Ovary (tissue), 9 donors: Measurements from ENCODE around the gene VPS4A. TPM values are rescaled to one million over a fixed set of nuclear protein-coding genes. Genes with fewer than 3 reads are reported as not detected.

Experiments
- DNase-seq, 5 donors: peaks; one replicate each; pipeline ENCODE4 v3.0.0-alpha.2; 2019 to 2020
- H3K27ac ChIP-seq, 2 donors: fragments of 200-600 bp; one replicate each; pipeline versions ENCODE4 v1.5.1 to v1.8.0; 2019 to 2022
- H3K27me3 ChIP-seq: fragments of 200-600 bp; one replicate; pipeline ENCODE4 v1.8.0; 2022
- H3K36me3 ChIP-seq: fragments of 200-600 bp; sonication (generic); one replicate; pipeline ENCODE4 v1.5.1; 2019
- H3K4me1 ChIP-seq: one replicate; pipeline ENCODE4 v1.8.1; 2013; ENCODE audit warnings: mild to moderate bottlenecking, moderate library complexity; ENCODE audit not compliant: insufficient read depth
- H3K4me3 ChIP-seq: fragments of 200-600 bp; sonication (generic); one replicate; pipeline ENCODE4 v1.5.1; 2017
- H3K9me3 ChIP-seq, 2 donors: fragments of 200-600 bp in 1 of 2; sonication (generic) in 1 of 2; one replicate each; pipeline versions ENCODE4 v1.5.1 to v1.8.1; 2013 to 2019; ENCODE audit warnings: mild to moderate bottlenecking in 1 of 2, moderate library complexity in 1 of 2
- CTCF ChIP-seq, 3 donors: fragments of 450-650 bp in 2 of 3; fragments of 200-600 bp in 1 of 3; IDR thresholded peaks; one replicate each; pipeline versions ENCODE4 v1.5.1 to v1.8.0; 2016 to 2022; ENCODE audit warnings: antibody characterized with exemption in 3 of 3, mild to moderate bottlenecking in 1 of 3
- EP300 ChIP-seq: sonication (generic); formaldehyde crosslinking; IDR thresholded peaks from one replicate; pipeline ENCODE4 v1.6.1; 2017; ENCODE audit warnings: antibody characterized with exemption
- POLR2A ChIP-seq: fragments of 450-650 bp; IDR thresholded peaks from one replicate; pipeline ENCODE4 v1.6.1; 2017; ENCODE audit warnings: antibody characterized with exemption, mild to moderate bottlenecking, moderate library complexity
- WGBS, 3 donors: extraction: QIAGEN DNeasy Blood & Tissue Kit in 1 of 3; methylation state at CpG; one replicate each; pipeline versions ENCODE4 v1.1.5 to v1.1.7; 2013 to 2017; 5-methylcytosine and 5-hydroxymethylcytosine counted together
- intact Hi-C, 4 donors: fragments of 100-400 bp; cut with DNase I; formaldehyde crosslinking; loops; one replicate each; pipeline versions ENCODE4 v1.11.0 to v1.15.1; 2022 to 2023
- polyA plus RNA-seq, 2 donors: library from polyadenylated mRNA; stranded (reverse); fragments of 200-250 nt in 1 of 2; fragments of 350-450 nt in 1 of 2; fragmentation: Illumina TruSeq in 1 of 2; extraction: RNeasy Lipid Tissue Mini Kit (QIAGEN cat#74804) in 1 of 2; gene quantifications; one replicate each; pipeline ENCODE4 v1.2.3, GENCODE V29; 2013 to 2014
- total RNA-seq, 7 donors: library from RNA; depleted of rRNA in 2 of 7; stranded (reverse); fragments of >200 nt in 2 of 7; fragmentation: NEBNext Ultra II Directional in 3 of 7; extraction: Animal tissue kit (Norgen Biotek cat#: 25700) in 3 of 7; gene quantifications; one replicate each; pipeline versions ENCODE4 v1.1.0 to v1.2.4, GENCODE V29; 2016 to 2023
- donor health status: DM: no; HTN: no; CAD: no; lungs with moderate emphysema.
- donor health status: DM: no; HTN: no; CAD: no.
- donor health status: Bipolar disorder and iron deficiency.
- donor health status: DM: yes; HTN: yes; CAD: no.
- donor health status: DM: no; HTN: no; CAD: no.
- donor health status: DM: yes; HTN: yes; CAD: no.

Gene VPS4A
- total and polyA plus RNA-seq, 9 donors = 18.3 to 34.1 (median 29.1) TPM

- H3K36me3 ChIP-seq = no peaks in the 10 kb centered on the region
- H3K27ac ChIP-seq = peak within 1 kb of the TSS; percentile 52 to 80
- TF ChIP-seq POLR2A = peak; percentile 38
- TF ChIP-seq EP300 = no peak
- peak in 2 of 3 donors; percentile 6 to 34 for TF ChIP-seq CTCF (IDR thresholded peaks at IDR 0.05)
- H3K27me3 ChIP-seq = no peaks in the 10 kb centered on the region
- intact Hi-C loops = no loop called here
- peak within 1 kb of the TSS; percentile 91 for H3K4me3 ChIP-seq
- DNase-seq = peak; percentile 91 to 95 (median 92)
- peaks cover 3% of the 10 kb centered on the region for H3K4me1 ChIP-seq
- WGBS, 3 donors = 0 to 1% (median 1%) methylated on average over 55 to 93 of the region's 93 CpGs
- no peaks in the 10 kb centered on the region for H3K9me3 ChIP-seq
These were observed 19.3 kb downstream of the VPS4A start, which contains the start of gene PDF for GRCh38 chr16:69330286-69331109. Gene PDF, minus strand, starts transcription at chr16:69330588. Its CDS starts 18 bp downstream, at chr16:69330570.

GRCh38 chr16:69334696-69335095 is 23.5 kb downstream of the VPS4A start:
- Histone ChIP-seq H3K36me3 (no peaks in the 10 kb centered on the region), H3K27ac (no peak overlapping the region), H3K4me3 (no peak overlapping the region), H3K27me3 (no peaks in the 10 kb centered on the region), H3K4me1 (peaks cover 1% of the 10 kb centered on the region), H3K9me3 (no peaks in the 10 kb centered on the region)
- WGBS, 3 donors = 85 to 88% (median 86%) methylated on average over 9 of the region's 9 CpGs
- intact Hi-C loops = no loop called here
- no peak for DNase-seq
- no peak for TF ChIP-seq POLR2A
- no peak for TF ChIP-seq EP300
- no peak for TF ChIP-seq CTCF (IDR thresholded peaks at IDR 0.05)

- Histone ChIP-seq H3K4me3 (peak overlapping the region; percentile 87), H3K36me3 (no peaks in the 10 kb centered on the region), H3K27me3 (no peaks in the 10 kb centered on the region), H3K9me3 (no peaks in the 10 kb centered on the region), H3K4me1 (peaks cover 8% of the 10 kb centered on the region), H3K27ac (peak overlapping the region; percentile 70 to 85)
- no peak for DNase-seq
- WGBS, 3 donors = 14 to 20% (median 16%) methylated on average over 45 to 46 of the region's 46 CpGs
- TF ChIP-seq POLR2A = no peak
- TF ChIP-seq EP300 = no peak
- TF ChIP-seq CTCF (IDR thresholded peaks at IDR 0.05) = no peak
- intact Hi-C loops = no loop called here
These were observed 27.6 kb downstream of the VPS4A start for GRCh38 chr16:69338557-69339288.

DNA sequence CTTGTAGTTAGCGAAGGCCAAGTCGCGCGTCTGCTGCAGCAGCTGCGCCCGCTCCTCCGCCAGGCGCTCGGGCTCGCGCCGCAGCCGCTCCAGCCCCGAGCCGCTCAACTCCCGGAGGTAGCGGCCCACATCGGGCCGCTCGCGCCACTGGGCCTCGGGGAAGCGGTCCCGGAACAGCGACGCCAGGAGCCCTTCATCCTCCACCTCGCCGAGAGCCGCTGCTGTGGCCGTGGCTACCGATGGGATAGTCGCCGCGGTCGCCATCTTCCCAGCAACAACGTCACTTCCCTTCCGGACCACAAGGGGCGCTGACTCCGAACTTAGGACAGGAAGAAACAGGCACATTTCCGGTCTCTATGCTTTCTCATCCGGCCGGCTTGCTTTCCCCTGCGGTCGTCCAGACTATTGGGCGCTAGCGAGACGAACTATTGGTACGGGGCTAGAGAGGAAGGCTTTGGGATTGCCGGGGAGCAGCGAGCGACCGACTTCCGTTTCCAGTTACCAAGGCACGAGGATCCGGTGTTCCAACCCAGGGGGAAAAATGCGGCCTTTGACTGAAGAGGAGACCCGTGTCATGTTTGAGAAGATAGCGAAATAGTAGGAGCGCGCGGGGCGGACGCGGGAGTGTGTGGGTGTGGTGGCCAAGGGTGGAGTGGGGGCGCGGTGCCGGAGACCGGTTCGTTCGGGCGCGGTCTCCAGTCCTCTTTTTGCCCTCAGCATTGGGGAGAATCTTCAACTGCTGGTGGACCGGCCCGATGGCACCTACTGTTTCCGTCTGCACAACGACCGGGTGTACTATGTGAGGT is 28.3 kb downstream of the VPS4A start, which contains the start of the genes COG8 and NIP7:
Gene COG8, minus strand, starts transcription at position 276 of the 806 bp plus-strand sequence. Its CDS starts 12 bp downstream, at position 264.
Gene NIP7, plus strand, starts transcription at position 484 of the 806 bp plus-strand sequence. Its CDS starts 58 bp downstream, at position 542.
- no peaks in the 10 kb centered on the region for H3K9me3 ChIP-seq
- H3K4me1 ChIP-seq = peaks cover 8% of the 10 kb centered on the region
- H3K27me3 ChIP-seq = no peaks in the 10 kb centered on the region
- intact Hi-C loops = no loop called here
- H3K36me3 ChIP-seq = no peaks in the 10 kb centered on the region
- H3K27ac ChIP-seq = peak within 1 kb of the TSS; percentile 70 to 85
- peak; percentile 90 to 95 (median 94) for DNase-seq
- no peak for TF ChIP-seq EP300
- peak; percentile 90 to 95 (median 93) for TF ChIP-seq CTCF (IDR thresholded peaks at IDR 0.05)
- TF ChIP-seq POLR2A = peak; percentile 61
- H3K4me3 ChIP-seq = peak within 1 kb of the TSS; percentile 87
- WGBS, 3 donors = 0% methylated on average over 56 to 77 of the region's 77 CpGs
